GM12891 (cell line): ENCODE measurements around the gene DLG1.

Experiments
- POLR2A ChIP-seq: IDR thresholded peaks from 2 replicates; pipeline ENCODE4 v1.6.1; 2011; ENCODE audit warnings: low read depth, low read length, control low read depth
- SPI1 ChIP-seq: IDR thresholded peaks from 2 replicates; pipeline ENCODE4 v1.6.1; 2011; ENCODE audit warnings: low read depth, low read length, control low read depth
- TAF1 ChIP-seq: IDR thresholded peaks from 2 replicates; pipeline ENCODE4 v1.6.1; 2011; ENCODE audit warnings: low read depth, low read length, control low read depth

- no peak for TF ChIP-seq TAF1
- TF ChIP-seq POLR2A: no peak
- TF ChIP-seq SPI1: no peak
These were observed 8.7 kb downstream of the DLG1 start for GRCh38 chr3:197289726-197290125.
